GM12892 (cell line): ENCODE measurements around the gene AHSA1.

Experiments used
- POLR2AphosphoS5 ChIP-seq: IDR thresholded peaks from 2 replicates; pipeline ENCODE4 v1.6.1; 2011; ENCODE audit warnings: low read depth, low read length, control low read depth
- TAF1 ChIP-seq: IDR thresholded peaks from 2 replicates; pipeline ENCODE4 v1.6.1; 2011; ENCODE audit warnings: low read depth, mild to moderate bottlenecking, control low read depth, low read length, borderline replicate concordance

GRCh38 chr14:77489041-77489440 is 31.1 kb downstream of the AHSA1 start:
- TF ChIP-seq POLR2AphosphoS5 (no peak), TAF1 (no peak)
